A673 (cell line): Measurements from ENCODE around the gene CDH4.

Source experiments
- CTCF ChIP-seq: fragments of 300-800, 200-600 bp; sonication (generic); conservative IDR thresholded peaks from 2 replicates; pipeline ENCODE4 v1.5.1; 2017; ENCODE audit warnings: low read depth, mild to moderate bottlenecking, antibody characterized with exemption, low read length, moderate library complexity, mixed read lengths
- EZH2 ChIP-seq: fragments of 200-600 bp; sonication (generic); IDR thresholded peaks from 2 replicates; pipeline ENCODE4 v1.6.1; 2017; ENCODE audit warnings: borderline replicate concordance, low read depth, mild to moderate bottlenecking, mixed read lengths, antibody characterized with exemption, low read length; ENCODE audit not compliant: poor library complexity, severe bottlenecking

GRCh38 chr20:61454053-61454452 lies 202.0 kb downstream of the CDH4 start:
- TF ChIP-seq CTCF (no peak), EZH2 (no peak)
